Ammon's horn (tissue), 1 donor: ENCODE results near the gene PCDHA13.
"Not testable (repeated sequence)": the region's sequence is repeated elsewhere in the genome, so short reads cannot be mapped to it uniquely, and the experiment has no call there.

Experiments used
- DNase-seq: peaks from one replicate; pipeline ENCODE4 v3.0.0-alpha.2; 2016; ENCODE audit warnings: low spot score

Gene PCDHA13

DNA sequence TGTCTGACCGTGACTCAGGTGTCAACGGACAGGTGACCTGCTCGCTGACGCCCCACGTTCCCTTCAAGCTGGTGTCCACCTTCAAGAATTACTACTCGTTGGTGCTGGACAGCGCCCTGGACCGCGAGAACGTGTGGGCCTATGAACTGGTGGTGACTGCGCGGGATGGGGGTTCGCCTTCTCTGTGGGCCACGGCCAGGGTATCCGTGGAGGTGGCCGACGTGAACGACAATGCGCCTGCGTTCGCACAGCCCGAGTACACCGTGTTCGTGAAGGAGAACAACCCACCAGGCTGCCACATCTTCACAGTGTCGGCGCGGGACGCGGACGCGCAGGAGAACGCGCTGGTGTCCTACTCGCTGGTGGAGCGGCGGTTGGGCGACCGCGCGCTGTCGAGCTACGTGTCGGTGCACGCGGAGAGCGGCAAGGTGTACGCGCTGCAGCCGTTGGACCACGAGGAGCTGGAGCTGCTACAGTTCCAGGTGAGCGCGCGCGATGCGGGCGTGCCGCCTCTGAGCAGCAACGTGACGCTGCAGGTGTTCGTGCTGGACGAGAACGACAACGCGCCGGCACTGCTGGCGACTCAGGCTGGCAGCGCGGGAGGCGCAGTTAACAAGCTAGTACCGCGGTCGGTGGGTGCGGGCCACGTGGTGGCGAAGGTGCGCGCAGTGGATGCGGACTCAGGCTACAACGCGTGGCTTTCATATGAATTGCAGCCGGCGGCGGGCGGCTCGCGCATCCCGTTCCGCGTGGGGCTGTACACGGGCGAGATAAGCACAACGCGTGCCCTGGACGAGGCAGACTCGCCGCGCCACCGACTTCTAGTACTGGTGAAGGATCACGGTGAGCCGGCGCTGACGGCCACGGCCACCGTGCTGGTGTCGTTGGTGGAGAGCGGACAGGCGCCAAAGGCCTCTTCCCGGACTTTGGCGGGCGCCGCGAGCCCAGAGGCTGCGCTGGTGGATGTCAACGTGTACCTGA is 11.4 kb upstream of the PCDHA13 start:
- DNase-seq, result no peak

DNA sequence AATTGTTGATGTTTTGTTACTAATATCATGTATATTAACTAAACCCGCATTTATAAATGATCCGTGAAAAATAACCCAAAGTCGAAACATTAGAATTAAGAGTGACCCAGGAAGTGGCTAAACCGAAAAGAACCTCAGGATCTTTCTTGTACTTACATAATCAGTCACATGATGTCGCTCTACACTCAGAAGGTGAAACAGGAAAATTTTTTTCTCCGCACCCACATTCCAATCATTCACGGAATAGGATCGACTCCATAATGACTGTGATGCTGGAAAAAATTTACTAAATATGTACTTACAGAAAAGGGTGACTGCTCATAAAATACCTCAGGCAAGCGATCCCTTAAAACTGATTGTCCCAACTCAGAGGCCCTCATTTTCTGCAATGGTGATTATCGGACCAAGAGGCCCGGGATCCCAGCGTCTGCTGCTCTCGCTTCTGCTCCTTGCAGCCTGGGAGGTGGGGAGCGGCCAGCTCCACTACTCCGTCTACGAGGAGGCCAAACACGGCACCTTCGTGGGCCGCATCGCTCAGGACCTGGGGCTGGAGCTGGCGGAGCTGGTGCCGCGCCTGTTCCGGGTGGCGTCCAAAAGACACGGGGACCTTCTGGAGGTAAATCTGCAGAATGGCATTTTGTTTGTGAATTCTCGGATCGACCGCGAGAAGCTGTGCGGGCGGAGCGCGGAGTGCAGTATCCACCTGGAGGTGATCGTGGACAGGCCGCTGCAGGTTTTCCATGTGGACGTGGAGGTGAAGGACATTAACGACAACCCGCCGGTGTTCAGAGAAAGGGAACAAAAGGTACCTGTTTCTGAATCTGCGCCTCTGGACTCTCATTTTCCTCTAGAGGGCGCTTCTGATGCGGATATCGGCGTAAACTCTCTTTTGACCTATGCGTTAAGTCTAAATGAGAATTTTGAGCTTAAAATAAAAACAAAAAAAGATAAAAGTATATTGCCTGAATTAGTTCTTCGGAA is 6.5 kb upstream of the PCDHA13 start, which contains the start of gene PCDHA12:
PCDHA12 (plus strand) TSS at position 224 of the 981 bp plus-strand sequence; CDS start at position 389, 165 bp downstream.
- no peak for DNase-seq

DNA sequence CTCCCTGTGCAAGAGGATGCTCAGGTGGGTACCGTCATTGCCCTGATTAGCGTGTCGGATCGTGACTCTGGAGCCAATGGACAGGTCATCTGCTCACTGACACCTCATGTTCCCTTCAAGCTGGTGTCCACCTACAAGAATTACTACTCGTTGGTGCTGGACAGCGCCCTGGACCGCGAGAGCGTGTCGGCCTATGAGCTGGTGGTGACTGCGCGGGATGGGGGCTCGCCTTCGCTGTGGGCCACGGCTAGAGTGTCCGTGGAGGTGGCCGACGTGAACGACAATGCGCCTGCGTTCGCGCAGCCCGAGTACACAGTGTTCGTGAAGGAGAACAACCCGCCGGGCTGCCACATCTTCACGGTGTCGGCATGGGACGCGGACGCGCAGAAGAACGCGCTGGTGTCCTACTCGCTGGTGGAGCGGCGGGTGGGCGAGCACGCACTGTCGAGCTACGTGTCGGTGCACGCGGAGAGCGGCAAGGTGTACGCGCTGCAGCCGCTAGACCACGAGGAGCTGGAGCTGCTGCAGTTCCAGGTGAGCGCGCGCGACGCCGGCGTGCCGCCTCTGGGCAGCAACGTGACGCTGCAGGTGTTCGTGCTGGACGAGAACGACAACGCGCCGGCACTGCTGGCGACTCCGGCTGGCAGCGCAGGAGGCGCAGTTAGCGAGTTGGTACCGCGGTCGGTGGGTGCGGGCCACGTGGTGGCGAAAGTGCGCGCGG is 5.2 kb upstream of the PCDHA13 start:
- DNase-seq, result not testable (repeated sequence)

DNA sequence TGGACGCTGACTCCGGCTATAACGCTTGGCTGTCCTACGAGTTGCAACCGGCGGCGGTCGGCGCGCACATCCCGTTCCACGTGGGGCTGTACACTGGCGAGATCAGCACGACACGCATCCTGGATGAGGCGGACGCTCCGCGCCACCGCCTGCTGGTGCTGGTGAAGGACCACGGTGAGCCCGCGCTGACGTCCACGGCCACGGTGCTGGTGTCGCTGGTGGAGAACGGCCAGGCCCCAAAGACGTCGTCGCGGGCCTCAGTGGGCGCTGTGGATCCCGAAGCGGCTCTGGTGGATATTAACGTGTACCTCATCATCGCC is 4.7 kb upstream of the PCDHA13 start:
- no peak for DNase-seq

DNA sequence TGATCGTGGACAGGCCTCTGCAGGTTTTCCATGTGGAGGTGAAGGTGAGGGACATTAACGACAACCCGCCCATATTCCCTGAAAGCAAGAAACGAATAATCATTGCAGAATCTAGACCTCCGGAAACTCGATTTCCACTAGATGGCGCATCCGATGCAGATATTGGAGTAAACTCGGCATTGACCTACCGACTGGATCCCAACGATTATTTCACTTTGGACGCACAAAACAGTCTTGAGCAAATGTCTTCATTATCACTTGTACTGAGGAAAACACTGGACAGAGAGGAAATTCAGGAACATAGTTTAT is 621 bp downstream of the PCDHA13 start:
- DNase-seq, result peak; percentile 17

DNA sequence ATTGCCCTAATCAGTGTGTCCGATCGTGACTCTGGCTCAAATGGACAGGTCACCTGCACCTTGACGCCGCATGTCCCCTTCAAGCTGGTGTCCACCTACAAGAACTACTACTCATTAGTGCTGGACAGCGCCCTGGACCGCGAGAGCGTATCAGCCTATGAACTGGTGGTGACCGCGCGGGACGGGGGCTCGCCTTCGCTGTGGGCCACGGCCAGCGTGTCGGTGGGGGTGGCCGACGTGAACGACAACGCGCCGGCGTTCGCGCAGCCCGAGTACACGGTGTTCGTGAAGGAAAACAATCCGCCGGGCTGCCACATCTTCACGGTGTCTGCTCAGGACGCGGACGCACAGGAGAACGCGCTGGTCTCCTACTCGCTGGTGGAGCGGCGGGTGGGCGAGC is 1.4 kb downstream of the PCDHA13 start:
- DNase-seq, result no peak

DNA sequence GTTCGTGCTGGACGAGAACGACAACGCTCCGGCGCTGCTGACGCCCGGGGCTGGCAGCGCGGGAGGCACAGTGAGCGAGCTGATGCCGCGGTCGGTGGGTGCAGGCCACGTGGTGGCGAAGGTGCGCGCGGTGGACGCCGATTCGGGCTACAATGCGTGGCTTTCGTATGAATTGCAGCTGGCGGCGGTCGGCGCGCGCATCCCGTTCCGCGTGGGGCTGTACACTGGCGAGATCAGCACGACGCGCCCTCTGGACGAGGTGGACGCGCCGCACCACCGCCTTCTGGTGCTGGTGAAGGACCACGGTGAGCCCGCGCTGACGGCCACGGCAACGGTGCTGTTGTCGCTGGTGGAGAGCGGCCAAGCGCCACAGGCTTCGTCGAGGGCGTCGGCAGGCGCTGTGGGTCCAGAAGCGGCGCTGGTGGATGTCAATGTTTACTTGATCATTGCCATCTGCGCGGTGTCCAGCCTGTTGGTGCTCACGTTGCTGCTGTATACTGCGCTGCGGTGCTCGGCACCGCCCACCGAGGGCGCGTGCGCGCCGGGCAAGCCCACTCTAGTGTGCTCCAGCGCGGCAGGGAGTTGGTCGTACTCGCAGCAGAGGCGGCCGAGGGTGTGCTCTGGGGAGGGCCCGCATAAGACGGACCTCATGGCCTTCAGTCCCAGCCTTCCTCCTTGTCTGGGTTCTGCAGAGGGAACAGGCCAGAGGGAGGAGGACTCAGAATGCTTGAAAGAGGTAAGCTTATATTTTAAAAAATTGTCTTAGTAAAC is 2.2 kb downstream of the PCDHA13 start:
- DNase-seq, result no peak

DNA sequence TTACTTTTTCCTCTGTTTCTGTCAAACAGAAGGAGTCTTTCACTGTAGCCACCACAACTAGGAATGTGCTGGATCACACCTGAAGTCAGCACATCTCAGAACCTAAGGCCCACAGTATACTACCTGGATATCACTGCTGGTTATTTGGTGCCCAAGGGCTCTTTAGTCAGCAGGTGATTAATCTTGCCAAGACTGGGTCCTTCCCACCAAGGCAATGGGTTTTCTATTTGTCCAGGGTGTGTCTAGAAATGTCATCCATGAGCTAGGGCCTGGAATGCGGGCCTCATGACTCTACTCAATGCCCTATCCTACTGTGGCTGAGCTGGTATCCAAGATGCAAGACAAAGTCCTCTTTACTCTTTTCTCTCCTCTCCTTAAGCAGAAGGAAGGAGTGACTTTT is 34.4 kb downstream of the PCDHA13 start:
- DNase-seq, result no peak

DNA sequence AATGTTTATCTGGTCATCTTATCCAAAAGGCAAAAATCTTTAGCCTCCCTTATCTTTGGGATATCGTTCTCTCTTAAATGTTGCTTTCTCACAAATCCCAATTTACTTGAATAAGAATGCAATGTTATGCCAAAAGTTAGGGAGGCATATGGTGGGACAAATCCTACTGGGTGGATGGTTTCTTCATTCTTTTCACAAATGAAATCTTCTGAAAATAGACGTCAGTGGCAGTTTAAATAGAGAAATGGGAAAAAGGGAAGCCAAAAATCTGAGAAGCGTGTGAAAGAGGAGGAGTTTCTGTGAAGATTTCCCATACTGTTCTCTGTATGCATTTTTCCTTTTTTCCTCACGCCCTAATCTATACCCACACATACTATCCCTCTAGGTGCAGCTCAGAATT is 41.7 kb downstream of the PCDHA13 start:
- DNase-seq, result peak; percentile 6

DNA sequence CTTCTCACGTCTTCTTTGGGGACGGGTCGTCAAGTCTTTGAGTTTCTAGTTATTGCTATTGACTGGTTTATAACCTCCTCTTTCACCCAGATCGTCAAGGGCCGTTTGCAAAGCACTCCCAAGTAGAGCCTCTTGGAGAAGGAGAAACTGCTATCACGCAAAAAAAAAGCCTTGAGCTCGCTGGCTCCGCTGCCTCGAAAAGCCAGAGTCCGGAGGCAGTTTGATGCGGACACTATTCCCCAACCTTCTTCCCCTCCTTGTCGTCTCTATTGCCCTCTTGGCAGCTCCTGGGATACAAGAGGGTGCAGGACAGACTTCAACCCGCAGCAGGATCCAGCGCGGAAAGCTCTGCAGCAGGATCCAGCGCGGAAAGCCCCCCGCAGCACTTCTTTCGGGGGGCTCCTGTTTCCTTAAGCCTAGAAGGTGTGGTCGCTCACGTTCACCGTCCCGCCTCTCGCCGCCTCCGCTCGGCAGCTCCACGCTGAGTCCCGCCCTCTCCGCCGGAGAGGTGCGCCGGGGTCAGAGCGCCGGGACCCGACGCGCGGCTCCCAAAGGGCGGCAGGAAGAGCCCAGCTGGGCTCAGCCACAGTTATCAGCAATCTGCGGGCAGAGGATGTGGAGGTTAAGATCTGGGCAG is 44.0 kb downstream of the PCDHA13 start, which contains the start of gene PCDHAC1:
PCDHAC1 (plus strand) TSS at position 494 of the 637 bp plus-strand sequence. CDS start 594 bp downstream, outside the sequence.
- DNase-seq, result no peak

DNA sequence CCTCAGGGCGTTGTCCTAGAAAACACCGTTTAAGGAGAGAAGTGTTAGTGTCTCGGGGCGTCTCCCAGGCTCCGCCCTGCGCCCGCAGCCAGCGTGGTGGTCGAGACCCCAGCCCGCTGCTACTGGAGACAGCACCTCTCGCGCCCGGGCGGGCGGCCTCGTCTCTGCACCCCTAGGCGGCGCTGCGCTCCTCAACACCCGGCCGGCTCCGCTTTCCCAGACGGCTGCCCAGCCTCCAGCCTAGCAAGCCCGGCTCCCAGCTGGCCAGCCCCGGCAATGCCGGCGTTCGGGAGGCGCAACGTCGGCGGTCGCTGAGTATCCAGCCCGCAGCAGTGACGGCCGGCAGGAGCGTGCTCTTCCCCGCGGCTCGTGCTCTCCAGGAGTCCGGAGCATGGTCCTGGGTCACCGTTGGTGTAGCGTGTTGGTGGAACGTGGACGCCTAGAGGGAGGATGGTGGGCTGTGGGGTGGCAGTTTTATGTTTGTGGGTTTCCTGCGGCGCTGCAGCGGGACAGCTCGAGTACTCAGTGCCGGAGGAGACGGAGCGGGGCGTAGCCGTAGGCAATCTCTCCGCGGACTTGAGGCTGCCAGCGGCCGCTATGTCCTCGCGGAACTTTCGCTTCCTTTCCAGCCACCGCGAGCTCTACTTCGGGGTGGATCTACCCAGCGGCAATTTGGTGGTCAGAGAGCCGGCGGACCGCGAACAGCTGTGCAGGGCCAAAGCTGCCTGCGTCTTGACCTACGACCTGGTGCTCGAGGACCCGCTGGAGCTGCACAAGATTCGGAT is 44.7 kb downstream of the PCDHA13 start:
- peak; percentile 83 for DNase-seq

DNA sequence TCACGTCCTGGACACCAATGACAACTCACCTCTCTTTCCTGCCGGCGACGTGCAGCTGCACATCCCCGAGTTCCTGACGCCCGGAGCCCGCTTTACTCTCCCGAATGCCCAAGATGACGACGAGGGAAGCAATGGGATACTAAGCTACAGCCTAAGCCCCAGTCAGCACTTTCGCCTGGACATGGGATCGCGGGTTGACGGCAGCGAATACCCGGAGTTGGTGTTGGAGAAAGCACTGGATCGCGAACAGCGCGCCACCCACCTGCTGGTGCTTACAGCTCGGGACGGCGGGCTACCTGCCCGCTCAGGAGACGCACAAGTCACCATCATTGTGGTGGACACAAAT is 45.3 kb downstream of the PCDHA13 start:
- DNase-seq, result no peak
